Subcutaneous adipose tissue (tissue), 4 donors: ENCODE results near the gene PAX2. TPM values are rescaled to one million over a fixed set of nuclear protein-coding genes. Genes with fewer than 3 reads are reported as not detected.

Experiments
- total RNA-seq, 4 donors: library from RNA; depleted of rRNA; stranded (reverse); fragments of >200 nt; gene quantifications; one replicate each; pipeline ENCODE4 v1.1.0, GENCODE V29; 2016
- TF ChIP-seq, protein P1 (sequence below): fragments of 450-650 bp; IDR thresholded peaks from one replicate; pipeline ENCODE4 v1.5.1; 2016; ENCODE audit warnings: low read depth, mild to moderate bottlenecking, control low read depth, antibody characterized with exemption, moderate library complexity

PAX2 gene
- not detected for total RNA-seq

GRCh38 chr10:100744987-100745881 is at the start of gene PAX2:
Gene PAX2 (plus strand): TSS chr10:100745582. CDS start chr10:100746261, 679 bp downstream.
- TF ChIP-seq, protein P1, sequence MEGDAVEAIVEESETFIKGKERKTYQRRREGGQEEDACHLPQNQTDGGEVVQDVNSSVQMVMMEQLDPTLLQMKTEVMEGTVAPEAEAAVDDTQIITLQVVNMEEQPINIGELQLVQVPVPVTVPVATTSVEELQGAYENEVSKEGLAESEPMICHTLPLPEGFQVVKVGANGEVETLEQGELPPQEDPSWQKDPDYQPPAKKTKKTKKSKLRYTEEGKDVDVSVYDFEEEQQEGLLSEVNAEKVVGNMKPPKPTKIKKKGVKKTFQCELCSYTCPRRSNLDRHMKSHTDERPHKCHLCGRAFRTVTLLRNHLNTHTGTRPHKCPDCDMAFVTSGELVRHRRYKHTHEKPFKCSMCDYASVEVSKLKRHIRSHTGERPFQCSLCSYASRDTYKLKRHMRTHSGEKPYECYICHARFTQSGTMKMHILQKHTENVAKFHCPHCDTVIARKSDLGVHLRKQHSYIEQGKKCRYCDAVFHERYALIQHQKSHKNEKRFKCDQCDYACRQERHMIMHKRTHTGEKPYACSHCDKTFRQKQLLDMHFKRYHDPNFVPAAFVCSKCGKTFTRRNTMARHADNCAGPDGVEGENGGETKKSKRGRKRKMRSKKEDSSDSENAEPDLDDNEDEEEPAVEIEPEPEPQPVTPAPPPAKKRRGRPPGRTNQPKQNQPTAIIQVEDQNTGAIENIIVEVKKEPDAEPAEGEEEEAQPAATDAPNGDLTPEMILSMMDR: no peak

- TF ChIP-seq, protein P1: no peak
These were observed 48.9 kb upstream of the PAX2 start for GRCh38 chr10:100696477-100696901.

DNA sequence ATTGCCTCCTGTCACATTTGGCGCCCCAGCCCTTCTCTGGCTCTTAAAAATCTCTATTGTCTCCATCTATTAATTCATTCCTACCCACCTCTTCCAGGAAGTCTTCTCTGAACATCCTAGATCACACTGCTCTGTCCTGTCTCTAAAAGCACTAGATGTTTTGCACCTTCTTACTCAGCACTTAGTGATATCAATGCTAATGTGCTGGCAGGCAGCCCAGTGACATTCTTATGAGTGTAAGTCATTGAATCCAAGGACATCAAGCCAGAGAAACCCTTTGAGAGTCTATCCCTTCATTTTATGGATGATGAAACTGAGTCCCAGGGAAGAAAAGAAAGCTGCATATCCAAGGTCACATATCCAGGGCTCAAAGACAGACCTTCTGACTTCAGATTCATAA is 48.3 kb upstream of the PAX2 start:
- TF ChIP-seq, protein P1: no peak

DNA sequence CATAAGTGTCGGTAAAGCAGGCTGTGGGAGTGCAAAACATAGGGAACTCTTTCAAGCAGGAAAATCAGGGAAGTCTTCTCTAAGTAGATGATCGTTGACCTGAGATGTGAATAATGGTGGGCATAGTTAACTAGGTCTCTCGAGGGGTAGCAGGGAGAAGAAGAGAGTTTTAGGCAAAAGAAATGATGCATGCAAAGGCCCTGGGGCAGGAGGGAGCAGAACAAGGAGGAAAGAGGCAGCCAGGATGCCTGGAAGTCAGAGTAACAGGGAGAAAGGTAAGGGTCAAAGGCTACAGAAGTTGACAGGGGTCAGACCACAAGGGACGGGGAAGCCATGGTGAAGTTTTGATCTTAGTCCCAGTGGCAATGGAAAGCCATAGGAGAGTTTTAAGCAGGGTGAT is 47.8 kb upstream of the PAX2 start:
- TF ChIP-seq, protein P1: no peak

DNA sequence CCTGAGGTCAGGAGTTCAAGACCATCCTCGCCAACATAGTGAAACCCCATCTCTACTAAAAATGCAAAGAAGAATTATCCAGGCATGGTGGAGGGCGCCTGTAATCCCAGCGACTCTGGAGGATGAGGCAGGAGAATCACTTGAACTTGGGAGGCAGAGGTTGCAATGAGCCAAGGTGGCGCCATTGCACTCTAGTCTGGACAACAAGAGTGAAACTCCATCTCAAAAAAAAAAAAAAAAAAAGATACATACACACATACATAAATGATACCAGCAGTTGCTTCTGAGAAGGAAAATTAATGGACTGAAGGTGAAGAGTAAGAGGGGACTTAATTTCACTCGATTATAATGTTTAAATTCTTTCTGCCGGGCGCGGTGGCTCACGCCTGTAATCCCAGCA is 40.2 kb upstream of the PAX2 start:
- TF ChIP-seq, protein P1: no peak

GRCh38 chr10:100707261-100707848 is 38.0 kb upstream of the PAX2 start:
- TF ChIP-seq, protein P1: no peak
